SH-SY5Y (cell line): ENCODE results near the gene PC.

Experiments
- GATA2 ChIP-seq: IDR thresholded peaks from 2 replicates; pipeline ENCODE4 v1.6.1; 2011; ENCODE audit warnings: mild to moderate bottlenecking, low read depth, low read length
- GATA3 ChIP-seq: IDR thresholded peaks from 2 replicates; pipeline ENCODE4 v1.6.1; 2011; ENCODE audit warnings: low read depth, mild to moderate bottlenecking, low read length, moderate library complexity

GRCh38 chr11:66983275-66983924 is 25.2 kb upstream of the PC start:
- TF ChIP-seq GATA2 (no peak), GATA3 (no peak)
